Activated CD4-positive, alpha-beta memory T cell treated with anti-CD3 and anti-CD28 coated beads, Interleukin-2, amount 10 ng/mL, durations not matched to agents 7 days and 5 days (primary cell): ENCODE results near the gene ALDH5A1. TPM values are rescaled to one million over a fixed set of nuclear protein-coding genes. Genes with fewer than 3 reads are reported as not detected.

Source experiments
- CTCF ChIA-PET: fragments of 350-600 bp; sonication (Branson Sonifier 250); formaldehyde crosslinking; loops from one replicate; lab custom pipeline; 2021; ENCODE audit warnings: antibody characterized with exemption, inconsistent platforms; lab: Charles Lee
- POLR2A ChIA-PET: fragments of 350-600 bp; sonication (Branson Sonifier 250); formaldehyde crosslinking; loops from one replicate; lab custom pipeline; 2021; ENCODE audit warnings: antibody characterized with exemption; lab: Charles Lee
- DNase-seq: peaks from one replicate; pipeline ENCODE4 v3.0.0-alpha.2; 2020
- H3K27ac Mint-ChIP-seq: one replicate; pipeline ENCODE4 v1.8.0; 2021; ENCODE audit warnings: mild to moderate bottlenecking, mixed read lengths
- H3K27me3 Mint-ChIP-seq: one replicate; pipeline ENCODE4 v1.8.0; 2021; ENCODE audit warnings: mixed read lengths
- H3K36me3 Mint-ChIP-seq: one replicate; pipeline ENCODE4 v1.8.0; 2021; ENCODE audit warnings: low read depth, mixed read lengths
- H3K4me1 Mint-ChIP-seq: one replicate; pipeline ENCODE4 v1.8.0; 2021; ENCODE audit warnings: mixed read lengths
- H3K4me3 Mint-ChIP-seq: one replicate; pipeline ENCODE4 v1.8.0; 2021; ENCODE audit warnings: mild to moderate bottlenecking, mixed read lengths
- H3K9me3 Mint-ChIP-seq: one replicate; pipeline ENCODE4 v1.8.0; 2021; ENCODE audit warnings: mixed read lengths
- total RNA-seq, 2 experiments: library from RNA; stranded (reverse); gene quantifications; one replicate each; pipeline ENCODE4 v1.2.3, GENCODE V29; 2021

Gene ALDH5A1
- total RNA-seq, 2 experiments from 2014 or later, result 2.5 to 3.7 TPM

- Mint-ChIP-seq H3K36me3 (no peaks in the 10 kb centered on the region), H3K9me3 (no peaks in the 10 kb centered on the region), H3K27me3 (no peaks in the 10 kb centered on the region), H3K27ac (no peak overlapping the region), H3K4me3 (no peak overlapping the region), H3K4me1 (peaks cover 2% of the 10 kb centered on the region)
- DNase-seq, result no peak
- ChIA-PET POLR2A (no interaction called here), CTCF (interaction anchor here (1.1 kb wide), 1 partner anchor 87 kb away, joined by 3 read pairs; no protein-coding TSS in a partner anchor)
These were observed 23.1 kb downstream of the ALDH5A1 start for GRCh38 chr6:24517659-24518543.

GRCh38 chr6:24520929-24521546 is 26.3 kb downstream of the ALDH5A1 start:
- ChIA-PET CTCF (interaction anchor here (0.7 to 2.3 kb wide), 11 partner anchors 9 to 238 kb away, joined by 3 to 17 read pairs (median 3); partner anchors contain the start of gene ALDH5A1), POLR2A (interaction anchor here (0.7 kb wide), 1 partner anchor 83 kb away, joined by 3 read pairs; no protein-coding TSS in a partner anchor)
- no peaks in the 10 kb centered on the region for H3K27me3 Mint-ChIP-seq
- H3K36me3 Mint-ChIP-seq, result no peaks in the 10 kb centered on the region
- H3K27ac Mint-ChIP-seq, result no peak overlapping the region
- H3K9me3 Mint-ChIP-seq, result no peaks in the 10 kb centered on the region
- H3K4me1 Mint-ChIP-seq, result peaks cover 2% of the 10 kb centered on the region
- H3K4me3 Mint-ChIP-seq, result no peak overlapping the region
- DNase-seq, result peak; percentile 41

GRCh38 chr6:24522228-24523176 is 27.7 kb downstream of the ALDH5A1 start:
- Mint-ChIP-seq H3K4me3 (no peak overlapping the region), H3K27me3 (no peaks in the 10 kb centered on the region), H3K9me3 (no peaks in the 10 kb centered on the region), H3K27ac (no peak overlapping the region), H3K36me3 (no peaks in the 10 kb centered on the region), H3K4me1 (peaks cover 4% of the 10 kb centered on the region)
- no peak for DNase-seq
- CTCF ChIA-PET, result interaction anchor here (0.7 to 1.6 kb wide), 8 partner anchors 9 to 61 kb away, joined by 3 to 7 read pairs (median 4); no protein-coding TSS in a partner anchor
- POLR2A ChIA-PET, result no interaction called here

- CTCF ChIA-PET, result interaction anchor here (1.2 to 1.9 kb wide), 2 partner anchors 29 to 57 kb away, joined by 4 to 5 read pairs; partner anchors contain the start of gene ALDH5A1
- no peaks in the 10 kb centered on the region for H3K9me3 Mint-ChIP-seq
- no peak for DNase-seq
These were observed 29.6 kb downstream of the ALDH5A1 start for GRCh38 chr6:24524329-24524728.

GRCh38 chr6:24524805-24525204 is 30.0 kb downstream of the ALDH5A1 start:
- H3K27ac Mint-ChIP-seq, result no peak overlapping the region
- H3K27me3 Mint-ChIP-seq, result no peaks in the 10 kb centered on the region
- H3K4me1 Mint-ChIP-seq, result peaks cover 5% of the 10 kb centered on the region
- ChIA-PET CTCF (interaction anchor here (1.2 to 1.9 kb wide), 2 partner anchors 30 to 57 kb away, joined by 4 to 5 read pairs; partner anchors contain the start of gene ALDH5A1), POLR2A (no interaction called here)
- no peak overlapping the region for H3K4me3 Mint-ChIP-seq
- peak; percentile 24 for DNase-seq
- H3K9me3 Mint-ChIP-seq, result no peaks in the 10 kb centered on the region
- no peaks in the 10 kb centered on the region for H3K36me3 Mint-ChIP-seq

More at GRCh38 chr6:24524329-24524728, 29.6 kb downstream of the ALDH5A1 start:
- no peak overlapping the region for H3K27ac Mint-ChIP-seq
- H3K4me3 Mint-ChIP-seq, result no peak overlapping the region
- H3K27me3 Mint-ChIP-seq, result no peaks in the 10 kb centered on the region
- H3K36me3 Mint-ChIP-seq, result no peaks in the 10 kb centered on the region
- POLR2A ChIA-PET, result no interaction called here
- H3K4me1 Mint-ChIP-seq, result peaks cover 5% of the 10 kb centered on the region

GRCh38 chr6:24529985-24530384 is 35.2 kb downstream of the ALDH5A1 start:
- no peaks in the 10 kb centered on the region for H3K9me3 Mint-ChIP-seq
- CTCF ChIA-PET, result interaction anchor here (0.7 kb wide), 1 partner anchor 406 kb away, joined by 3 read pairs; the partner anchor contains the start of gene RIPOR2

GRCh38 chr6:24534329-24534728 is 39.6 kb downstream of the ALDH5A1 start:
- no peaks in the 10 kb centered on the region for H3K27me3 Mint-ChIP-seq
- no peaks in the 10 kb centered on the region for H3K4me1 Mint-ChIP-seq
- H3K9me3 Mint-ChIP-seq, result no peaks in the 10 kb centered on the region
- H3K27ac Mint-ChIP-seq, result no peak overlapping the region
- H3K4me3 Mint-ChIP-seq, result no peak overlapping the region
- DNase-seq, result no peak
- no peaks in the 10 kb centered on the region for H3K36me3 Mint-ChIP-seq
- CTCF ChIA-PET, result interaction anchor here (1.2 kb wide), 1 partner anchor 11 kb away, joined by 3 read pairs; no protein-coding TSS in a partner anchor
- POLR2A ChIA-PET, result no interaction called here

More at GRCh38 chr6:24529985-24530384, 35.2 kb downstream of the ALDH5A1 start:
- H3K36me3 Mint-ChIP-seq, result no peaks in the 10 kb centered on the region
- H3K27ac Mint-ChIP-seq, result no peak overlapping the region
- peaks cover 3% of the 10 kb centered on the region for H3K4me1 Mint-ChIP-seq
- no peak for DNase-seq
- POLR2A ChIA-PET, result no interaction called here
- H3K4me3 Mint-ChIP-seq, result no peak overlapping the region
- H3K27me3 Mint-ChIP-seq, result no peaks in the 10 kb centered on the region

- CTCF ChIA-PET, result interaction anchor here (1.3 to 2.0 kb wide), 2 partner anchors 12 to 14 kb away, joined by 7 read pairs; no protein-coding TSS in a partner anchor
- H3K4me3 Mint-ChIP-seq, result no peak overlapping the region
- POLR2A ChIA-PET, result no interaction called here
These were observed 40.4 kb downstream of the ALDH5A1 start for GRCh38 chr6:24535210-24535609.

GRCh38 chr6:24536466-24536865 is 41.7 kb downstream of the ALDH5A1 start:
- ChIA-PET CTCF (interaction anchor here (1.3 to 2.0 kb wide), 2 partner anchors 13 to 15 kb away, joined by 7 read pairs; no protein-coding TSS in a partner anchor), POLR2A (interaction anchor here (0.6 kb wide), 1 partner anchor 286 kb away, joined by 3 read pairs; no protein-coding TSS in a partner anchor)
- Mint-ChIP-seq H3K4me1 (no peaks in the 10 kb centered on the region), H3K4me3 (no peak overlapping the region), H3K36me3 (no peaks in the 10 kb centered on the region), H3K27me3 (no peaks in the 10 kb centered on the region), H3K27ac (no peak overlapping the region), H3K9me3 (no peaks in the 10 kb centered on the region)
- DNase-seq, result no peak

More at GRCh38 chr6:24535210-24535609, 40.4 kb downstream of the ALDH5A1 start:
- H3K4me1 Mint-ChIP-seq, result no peaks in the 10 kb centered on the region
- H3K27ac Mint-ChIP-seq, result no peak overlapping the region
- H3K36me3 Mint-ChIP-seq, result no peaks in the 10 kb centered on the region
- H3K9me3 Mint-ChIP-seq, result no peaks in the 10 kb centered on the region
- H3K27me3 Mint-ChIP-seq, result no peaks in the 10 kb centered on the region
- DNase-seq, result no peak

GRCh38 chr6:24537082-24537699 is 42.4 kb downstream of the ALDH5A1 start:
- POLR2A ChIA-PET, result interaction anchor here (0.6 kb wide), 1 partner anchor 285 kb away, joined by 3 read pairs; no protein-coding TSS in a partner anchor
- Mint-ChIP-seq H3K4me3 (no peak overlapping the region), H3K4me1 (no peaks in the 10 kb centered on the region), H3K27ac (no peak overlapping the region), H3K27me3 (no peaks in the 10 kb centered on the region), H3K9me3 (no peaks in the 10 kb centered on the region), H3K36me3 (no peaks in the 10 kb centered on the region)
- CTCF ChIA-PET, result interaction anchor here (1.4 to 2.0 kb wide), 3 partner anchors 10 to 16 kb away, joined by 4 to 7 read pairs (median 4); no protein-coding TSS in a partner anchor
- no peak for DNase-seq

- H3K27me3 Mint-ChIP-seq, result no peaks in the 10 kb centered on the region
- H3K36me3 Mint-ChIP-seq, result no peaks in the 10 kb centered on the region
- H3K9me3 Mint-ChIP-seq, result no peaks in the 10 kb centered on the region
- POLR2A ChIA-PET, result interaction anchor here (1.0 kb wide), 1 partner anchor 9 kb away, joined by 3 read pairs; no protein-coding TSS in a partner anchor
- DNase-seq, result no peak
- CTCF ChIA-PET, result interaction anchor here (1.4 to 1.5 kb wide), 2 partner anchors 9 to 15 kb away, joined by 4 read pairs; no protein-coding TSS in a partner anchor
- no peaks in the 10 kb centered on the region for H3K4me1 Mint-ChIP-seq
- H3K4me3 Mint-ChIP-seq, result no peak overlapping the region
- no peak overlapping the region for H3K27ac Mint-ChIP-seq
These were observed 43.1 kb downstream of the ALDH5A1 start for GRCh38 chr6:24537771-24538385.
